NOMO-1 (cell line): ENCODE results near the gene CD83.

ENCODE experiments used
- DNase-seq, 2 experiments: peaks; one replicate each; lab custom pipeline; 2025; ENCODE audit not compliant: unreplicated experiment in 2 of 2; lab: John Stamatoyannopoulos, UW

CD83 gene, protein sequence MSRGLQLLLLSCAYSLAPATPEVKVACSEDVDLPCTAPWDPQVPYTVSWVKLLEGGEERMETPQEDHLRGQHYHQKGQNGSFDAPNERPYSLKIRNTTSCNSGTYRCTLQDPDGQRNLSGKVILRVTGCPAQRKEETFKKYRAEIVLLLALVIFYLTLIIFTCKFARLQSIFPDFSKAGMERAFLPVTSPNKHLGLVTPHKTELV

GRCh38 chr6:14117158-14118090 lies at the start of gene CD83:
CD83 (plus strand) TSS chr6:14117772; CDS start chr6:14117812, 40 bp downstream.
- peak; percentile 74 to 82 for DNase-seq

- DNase-seq: peak in 1 of 2 experiments; percentile 46
Observed at GRCh38 chr6:14068133-14068532, 49.4 kb upstream of the CD83 start.

DNA sequence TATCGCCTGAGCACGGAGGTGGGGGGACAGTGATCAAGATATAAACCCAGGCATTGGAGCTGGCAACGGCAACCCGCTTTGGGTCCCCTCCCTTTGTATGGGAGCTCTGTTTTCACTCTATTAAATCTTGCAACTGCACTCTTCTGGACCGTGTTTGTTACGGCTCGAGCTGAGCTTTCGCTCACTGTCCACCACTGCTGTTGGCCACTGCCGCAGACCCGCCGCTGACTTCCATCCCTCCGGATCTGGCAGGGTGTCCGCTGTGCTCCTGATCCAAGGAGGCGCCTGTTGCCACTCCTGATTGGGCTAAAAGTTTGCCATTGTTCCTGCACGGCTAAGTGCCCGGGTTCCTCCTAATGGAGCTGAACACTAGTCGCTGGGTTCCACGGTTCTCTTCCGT lies 48.9 kb upstream of the CD83 start:
- DNase-seq: no peak

GRCh38 chr6:14070457-14070856 lies 47.1 kb upstream of the CD83 start:
- no peak for DNase-seq

DNA sequence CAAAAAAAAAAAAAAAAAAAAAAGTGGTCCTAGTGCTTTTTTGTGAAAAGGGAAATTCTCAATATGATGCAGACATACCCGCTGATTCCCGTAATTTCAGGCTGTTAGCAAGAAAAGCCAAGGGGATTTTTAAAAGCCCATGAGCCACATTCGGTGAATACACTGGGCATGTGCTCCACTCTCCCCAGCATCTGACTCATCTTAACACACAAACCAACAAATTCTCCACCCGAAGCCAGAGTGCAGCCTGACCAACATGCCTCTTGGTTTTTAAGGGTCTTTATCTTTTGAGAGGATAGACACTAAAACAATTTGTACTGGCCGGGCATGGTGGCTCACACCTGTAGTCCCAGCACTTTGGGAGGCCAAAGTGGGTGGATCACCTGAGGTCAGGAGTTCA lies 45.5 kb upstream of the CD83 start:
- no peak for DNase-seq

- peak; percentile 12 to 40 for DNase-seq
Observed at GRCh38 chr6:14073561-14074354, 43.8 kb upstream of the CD83 start.

GRCh38 chr6:14074476-14075094 lies 43.0 kb upstream of the CD83 start:
- no peak for DNase-seq

DNA sequence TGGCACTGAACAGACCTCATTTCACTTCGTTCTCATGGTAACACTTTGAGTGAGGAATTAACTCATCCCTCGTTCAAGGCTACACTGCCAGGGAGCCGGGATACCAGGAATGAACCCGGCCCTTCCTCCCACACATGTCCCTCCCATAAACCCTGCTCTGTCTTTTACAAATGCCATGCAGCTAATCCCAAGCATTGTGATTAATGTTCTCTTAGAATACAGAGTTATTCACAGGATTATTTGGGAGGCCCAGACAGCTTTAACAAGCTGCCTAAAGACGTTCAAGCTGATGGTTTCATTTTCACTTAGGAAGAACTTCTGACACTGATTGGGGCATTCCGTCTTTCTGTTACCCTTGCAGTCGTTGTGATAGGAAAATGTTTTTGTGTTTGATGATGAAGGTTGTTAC lies 42.5 kb upstream of the CD83 start:
- peak in 1 of 2 experiments; percentile 51 for DNase-seq

DNA sequence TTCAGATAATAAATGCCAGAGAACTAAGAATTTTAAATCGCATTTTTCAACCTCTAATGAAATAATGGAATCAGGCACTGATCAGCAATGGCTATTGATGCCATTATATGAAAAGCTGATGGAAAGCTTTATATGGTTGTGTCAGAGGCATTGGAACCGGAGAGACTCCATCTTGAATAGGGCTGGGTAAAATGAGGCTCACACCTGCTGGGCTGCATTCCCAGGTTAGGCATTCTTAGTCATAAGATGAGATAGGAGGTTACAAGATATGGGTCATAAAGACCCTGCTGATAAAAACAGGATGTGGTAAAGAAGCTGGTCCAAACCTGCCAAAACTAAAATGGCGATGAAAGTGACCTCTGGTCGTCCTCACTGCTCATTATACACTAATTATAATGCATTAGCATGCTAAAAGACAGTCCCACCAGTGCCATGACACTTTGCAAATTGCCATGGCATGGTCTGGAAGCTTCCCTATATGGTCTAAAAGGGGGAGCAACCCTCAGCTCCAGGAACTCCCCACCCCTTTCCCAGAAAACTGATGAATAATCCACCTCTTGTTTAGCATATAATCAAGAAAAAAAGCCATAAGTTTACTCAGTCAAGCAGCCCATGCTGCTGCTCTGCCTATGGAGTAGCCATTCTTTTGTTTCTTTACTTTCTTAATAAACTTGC lies 40.2 kb upstream of the CD83 start:
- no peak for DNase-seq

GRCh38 chr6:14079433-14079832 lies 38.1 kb upstream of the CD83 start:
- DNase-seq: no peak

DNA sequence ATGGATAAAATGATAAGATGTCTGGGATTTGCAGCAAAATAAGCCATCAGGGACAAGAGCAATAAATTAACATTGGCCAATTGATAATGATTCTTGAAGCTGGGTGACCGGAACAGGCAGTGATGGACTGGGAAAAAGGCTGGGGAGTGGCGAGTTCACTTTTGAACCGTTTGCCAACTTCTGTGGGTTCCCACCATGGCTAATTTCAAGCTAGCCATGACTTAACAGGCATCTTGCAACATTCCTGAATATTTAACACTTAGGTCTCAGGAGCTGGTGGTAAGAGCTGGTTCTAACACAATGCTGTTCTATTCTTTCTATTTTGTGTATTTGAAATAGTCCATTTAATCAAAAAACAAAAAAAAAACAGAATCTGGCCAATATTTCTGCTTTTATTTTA lies 37.6 kb upstream of the CD83 start:
- DNase-seq: no peak

DNA sequence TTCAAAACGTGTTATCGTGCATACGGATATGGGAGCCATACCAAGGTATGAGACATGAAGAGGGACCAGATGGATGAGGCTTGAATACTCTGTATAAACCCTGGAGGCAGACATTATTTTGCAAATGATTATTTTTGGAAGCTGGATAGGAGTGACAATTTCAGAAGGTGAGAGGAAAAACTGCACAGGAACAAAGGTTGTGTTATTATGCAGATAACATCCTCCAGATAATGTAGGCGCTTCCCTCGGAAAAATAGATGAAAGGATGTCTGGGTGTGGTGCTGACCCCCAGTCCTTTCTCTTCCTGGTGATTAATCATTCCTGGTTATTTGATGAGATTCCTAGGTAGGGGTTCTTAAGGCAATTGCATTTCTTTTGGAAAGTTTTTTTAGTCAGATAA lies 36.4 kb upstream of the CD83 start:
- DNase-seq: no peak

DNA sequence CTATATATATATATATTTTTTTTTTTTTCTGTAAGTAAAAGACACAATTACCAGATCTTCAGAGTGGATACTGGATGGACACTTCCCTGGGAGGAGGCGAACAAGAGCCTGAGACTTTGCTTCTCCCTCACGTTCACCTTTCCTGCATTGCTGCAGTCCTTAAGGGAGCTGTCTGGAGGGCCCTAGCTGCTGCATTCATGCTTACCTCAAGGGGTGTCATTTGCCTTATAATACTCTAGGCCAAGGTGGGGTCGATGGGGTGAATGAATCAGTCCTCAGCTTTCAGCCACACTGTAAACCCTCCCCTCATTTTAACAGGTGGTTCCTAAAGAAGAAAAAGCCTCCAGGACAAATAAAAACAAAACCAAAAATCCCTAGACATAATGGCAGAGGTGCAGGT lies 34.8 kb upstream of the CD83 start:
- DNase-seq: no peak

- no peak for DNase-seq
Observed at GRCh38 chr6:14083262-14083661, 34.3 kb upstream of the CD83 start.

DNA sequence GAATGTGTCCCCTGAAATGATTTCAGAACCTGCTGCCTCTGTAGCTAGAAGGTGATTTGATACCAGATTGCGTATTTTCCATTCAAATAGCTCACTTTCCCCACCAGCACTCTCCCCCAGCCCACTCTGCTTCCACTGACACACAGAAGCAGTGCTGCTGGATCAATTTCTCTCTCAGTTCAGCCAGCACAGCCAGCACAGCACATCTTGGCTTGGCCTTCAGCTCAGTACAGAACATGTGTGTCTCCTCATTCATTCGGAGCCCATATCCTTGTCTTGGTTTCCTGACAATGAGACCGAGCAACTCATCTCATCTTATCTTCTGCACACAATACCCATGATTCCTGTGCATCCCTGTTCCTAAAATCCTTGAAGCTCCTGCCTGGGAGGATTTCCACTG lies 33.8 kb upstream of the CD83 start:
- no peak for DNase-seq

DNA sequence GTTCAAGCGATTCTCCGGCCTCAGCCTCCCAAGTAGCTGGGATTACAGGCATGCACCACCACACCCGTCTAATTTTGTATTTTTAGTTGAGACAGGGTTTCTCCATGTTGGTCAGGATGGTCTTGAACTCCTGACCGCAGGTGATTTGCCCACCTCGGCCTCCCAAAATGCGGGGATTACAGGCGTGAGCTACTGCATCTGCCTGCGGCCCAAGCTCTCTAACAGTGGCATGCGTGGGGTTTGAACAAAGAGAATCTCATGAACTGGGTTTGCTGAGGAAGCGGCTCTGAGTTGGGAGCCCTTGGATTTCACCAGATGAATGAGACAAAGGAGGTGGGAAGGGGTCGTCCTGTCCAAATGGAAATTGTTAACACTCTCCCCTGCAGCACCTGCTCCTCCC lies 33.2 kb upstream of the CD83 start:
- no peak for DNase-seq

DNA sequence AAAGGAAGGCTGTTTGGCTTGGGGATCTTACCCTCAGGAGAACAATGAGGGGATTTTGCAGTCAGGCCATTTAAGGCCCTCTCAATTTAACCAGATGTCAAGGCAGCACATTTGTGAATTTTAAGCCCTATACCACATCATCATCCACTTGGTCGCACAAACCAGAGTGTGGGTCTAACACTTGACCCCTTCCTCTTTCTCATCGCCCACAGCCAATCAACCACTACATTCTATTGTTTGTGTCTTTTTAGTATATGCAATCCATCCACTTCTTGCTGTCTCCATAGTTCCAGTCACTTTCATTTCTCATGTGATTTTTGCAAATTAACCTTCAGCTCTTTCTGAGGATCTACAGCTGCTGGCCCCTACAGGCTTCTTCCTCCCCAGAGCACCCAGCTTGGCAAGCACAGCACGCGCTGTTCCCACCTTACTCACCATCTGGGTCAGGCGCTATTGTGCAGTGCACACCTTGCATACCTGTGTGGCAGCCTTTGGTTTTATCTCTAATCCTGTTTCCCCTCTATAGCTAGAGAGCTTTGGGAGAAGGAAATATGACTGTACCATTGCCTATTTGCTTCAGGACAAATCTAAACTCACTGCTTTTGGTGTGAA lies 32.3 kb upstream of the CD83 start:
- no peak for DNase-seq

- peak in 1 of 2 experiments; percentile 13 for DNase-seq
Observed at GRCh38 chr6:14086701-14087100, 30.9 kb upstream of the CD83 start.

GRCh38 chr6:14088600-14089192 lies 28.9 kb upstream of the CD83 start:
- DNase-seq: no peak

DNA sequence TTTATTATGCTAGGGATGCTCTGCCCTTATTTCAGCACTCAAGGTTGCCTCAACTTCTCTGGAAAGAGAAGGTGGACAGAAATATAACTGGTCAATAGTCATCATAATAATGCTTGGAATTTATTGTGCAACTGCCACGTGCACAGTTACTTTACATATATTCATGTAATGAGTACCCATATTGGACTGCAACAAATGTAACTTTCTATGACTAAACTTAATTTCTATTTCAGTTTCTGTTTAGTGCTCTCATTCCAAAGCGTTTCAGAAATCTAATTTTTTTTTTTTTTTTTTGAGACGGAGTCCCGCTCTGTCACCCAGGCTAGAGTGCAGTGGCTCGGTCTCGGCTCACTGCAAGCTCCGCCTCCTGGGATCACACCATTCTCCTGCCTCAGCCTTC lies 28.3 kb upstream of the CD83 start:
- no peak for DNase-seq
